ENCODE results near the gene BCL11B.

Gene BCL11B

DNA sequence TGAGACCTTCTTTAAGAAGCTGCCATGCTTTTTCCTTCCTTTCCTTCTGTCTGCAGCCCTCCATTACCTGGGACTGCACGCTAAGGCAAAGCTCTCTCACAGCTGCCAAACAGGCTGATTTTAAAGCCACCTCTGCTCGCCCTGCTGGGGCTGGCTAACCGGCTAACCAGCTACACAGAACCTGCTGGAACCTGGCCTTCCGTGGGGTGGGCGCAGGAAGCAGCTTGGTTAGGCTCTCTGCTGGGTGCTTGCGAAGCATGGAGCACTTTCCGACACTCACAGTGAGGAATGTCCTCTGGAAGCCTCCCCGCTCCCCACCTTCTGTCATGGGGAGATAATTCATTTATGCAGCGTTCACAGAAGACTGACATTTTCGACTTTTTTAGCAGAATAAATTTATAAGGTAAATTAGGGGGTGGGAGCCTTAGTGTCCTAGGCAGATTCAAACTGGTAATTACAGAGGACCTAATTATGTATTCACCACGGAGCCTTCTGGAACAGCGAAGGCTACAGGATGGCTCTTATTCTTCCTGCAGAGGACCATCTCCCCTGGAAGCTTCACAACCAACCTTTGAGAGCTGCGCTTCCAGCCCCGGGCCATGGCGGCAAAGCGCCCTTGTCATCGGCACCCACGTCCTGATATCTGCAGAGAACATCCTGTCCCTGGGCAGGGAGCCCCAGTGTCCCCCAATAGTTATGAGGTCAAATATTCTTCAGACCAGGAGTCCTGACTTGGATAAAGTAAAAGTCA, 12.4 kb upstream of the BCL11B start:
- DNase-seq, result no peak

DNA sequence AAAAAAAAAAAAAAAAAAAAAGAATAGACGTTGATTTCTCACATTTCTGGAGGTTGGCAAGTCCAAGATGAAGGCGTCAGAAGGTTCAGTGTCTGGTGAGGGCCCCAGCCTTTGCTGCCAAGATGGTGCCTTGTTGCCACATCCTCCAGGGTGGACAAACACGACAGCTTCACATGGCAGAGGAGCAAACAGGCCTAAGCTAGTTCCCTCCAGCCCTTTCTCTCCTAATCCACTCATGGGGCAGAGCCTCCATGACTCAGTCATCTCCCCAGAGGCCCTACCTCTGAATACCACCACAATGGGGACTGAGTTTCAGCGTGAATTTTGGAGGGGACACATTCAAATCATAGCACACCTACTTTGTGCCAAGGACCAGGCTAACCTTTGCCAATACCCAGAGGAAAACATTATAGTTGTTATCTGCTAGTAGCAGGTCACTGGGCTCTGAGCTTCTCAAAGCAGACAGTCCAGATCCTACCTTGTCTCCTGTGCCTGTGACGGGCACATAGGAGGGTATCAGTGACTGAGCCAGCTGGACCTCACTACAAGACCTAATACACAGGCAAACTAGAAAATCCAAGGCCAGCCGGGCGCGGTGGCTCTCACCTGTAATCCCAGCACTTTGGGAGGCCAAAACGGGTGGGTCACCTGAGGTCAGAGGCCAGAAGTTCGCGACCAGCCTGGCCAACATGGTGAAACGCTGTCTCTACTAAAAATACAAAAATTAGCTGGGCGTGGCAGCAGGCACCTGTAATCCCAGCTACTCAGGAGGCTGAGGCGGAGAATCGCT, 10.5 kb upstream of the BCL11B start:
- no peak for DNase-seq

DNA sequence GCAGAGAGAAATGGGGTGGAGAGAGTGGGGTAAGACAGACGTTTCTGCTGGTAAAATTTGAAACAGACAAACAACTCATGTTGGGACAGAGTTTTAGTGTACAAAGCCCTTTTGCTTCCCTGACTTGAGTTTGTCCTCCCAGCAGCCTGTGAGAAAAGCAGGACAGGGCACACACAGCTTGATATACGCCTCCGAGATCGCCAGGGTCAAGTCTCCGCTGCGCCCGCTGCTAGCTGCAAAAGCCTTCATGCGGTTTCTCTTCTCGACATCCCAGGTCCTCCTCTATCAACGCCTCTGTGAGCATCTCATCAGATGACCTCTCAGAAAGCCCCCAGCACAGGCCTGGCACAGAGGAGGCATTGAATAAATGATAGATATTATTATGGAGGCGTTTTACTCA, 9.4 kb upstream of the BCL11B start:
- no peak for DNase-seq

DNA sequence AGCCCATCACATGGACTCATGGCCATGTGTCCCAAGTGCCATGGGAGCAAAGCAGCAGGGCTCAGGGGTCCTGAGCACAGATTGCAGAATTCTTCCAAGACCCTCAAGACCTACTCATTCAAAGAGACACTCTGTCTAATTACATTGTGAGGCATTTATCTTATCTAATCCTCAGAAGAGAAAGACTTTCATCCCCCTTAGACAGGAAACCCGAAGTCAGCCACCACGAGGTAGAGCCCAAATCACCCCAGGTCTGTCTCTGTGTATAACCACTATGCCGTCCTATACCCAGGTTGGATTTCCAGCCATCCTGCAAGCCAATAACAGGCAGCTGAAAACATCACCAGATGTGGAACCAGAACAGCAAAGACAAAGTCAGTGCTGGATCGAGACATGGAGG, 8.9 kb upstream of the BCL11B start:
- DNase-seq, result no peak

DNA sequence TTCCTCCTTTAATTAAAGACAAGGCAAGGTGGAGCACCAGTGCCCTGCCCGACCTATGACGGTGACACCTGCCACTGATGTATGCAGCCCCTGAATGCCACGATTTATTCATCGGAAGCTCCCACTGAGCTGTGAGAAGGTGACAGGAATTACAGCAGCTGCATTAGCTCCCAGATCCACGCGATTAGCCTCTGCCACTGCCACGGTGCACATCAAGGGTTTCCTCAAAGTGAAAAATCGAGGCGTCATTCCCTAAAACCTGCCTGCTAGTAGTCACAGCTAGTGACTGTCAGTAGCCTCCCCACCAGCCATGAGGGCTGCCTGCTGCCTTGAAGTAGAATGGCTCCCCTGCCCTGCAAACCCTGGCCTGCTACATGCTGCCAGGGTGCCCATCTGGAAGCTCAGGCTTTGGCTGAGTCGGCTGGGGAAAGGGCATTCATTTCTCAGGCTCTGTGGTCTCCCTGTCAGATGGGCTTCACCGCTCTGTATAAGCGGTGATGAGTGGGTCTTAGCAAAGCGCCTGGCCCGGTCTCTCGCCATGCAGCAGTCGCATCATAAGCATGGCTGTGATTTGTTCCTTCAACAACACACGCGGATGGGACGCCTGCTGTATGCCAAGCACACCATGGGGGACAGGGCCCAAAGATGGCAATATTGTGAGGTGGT, 8.2 kb upstream of the BCL11B start:
- DNase-seq, result no peak

DNA sequence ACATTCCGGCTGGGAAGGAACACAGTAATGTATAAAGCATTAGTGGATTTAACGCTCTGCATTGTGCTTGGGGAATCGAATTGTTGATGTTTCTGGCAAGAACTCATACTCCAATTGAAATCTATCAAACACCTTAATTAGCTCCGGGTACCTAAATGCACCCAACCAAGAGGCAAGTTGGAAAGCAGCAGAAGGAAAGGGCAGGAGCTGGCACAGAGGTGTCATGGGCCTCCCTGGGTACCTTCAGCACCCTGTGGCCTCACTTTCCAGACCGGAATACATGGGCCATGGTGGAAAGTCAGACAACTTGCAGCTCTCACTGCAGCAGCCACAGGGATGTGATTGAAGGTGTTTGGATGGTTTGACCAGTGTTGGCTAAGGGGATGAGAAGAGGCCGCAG, 6.8 kb upstream of the BCL11B start:
- DNase-seq, result no peak

DNA sequence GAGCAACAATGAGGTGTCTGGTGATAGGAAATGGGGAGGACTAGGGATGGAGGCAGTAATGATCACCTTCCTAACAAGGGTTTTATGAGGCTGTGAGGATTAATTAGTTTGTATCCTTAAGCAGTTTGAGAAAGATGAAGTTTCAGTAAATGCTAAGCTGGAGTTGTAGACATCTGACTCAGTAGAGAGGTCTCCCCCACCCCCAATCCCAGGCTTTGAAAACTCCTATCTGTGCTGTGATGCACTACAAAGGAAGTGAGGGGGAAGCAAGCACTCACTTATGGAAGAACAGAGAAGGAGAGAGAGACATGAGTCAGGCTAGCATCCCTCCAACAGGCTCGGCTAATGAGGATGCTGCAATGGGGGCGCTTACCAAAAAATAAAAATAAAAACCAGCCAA, 5.5 kb upstream of the BCL11B start:
- no peak for DNase-seq

DNA sequence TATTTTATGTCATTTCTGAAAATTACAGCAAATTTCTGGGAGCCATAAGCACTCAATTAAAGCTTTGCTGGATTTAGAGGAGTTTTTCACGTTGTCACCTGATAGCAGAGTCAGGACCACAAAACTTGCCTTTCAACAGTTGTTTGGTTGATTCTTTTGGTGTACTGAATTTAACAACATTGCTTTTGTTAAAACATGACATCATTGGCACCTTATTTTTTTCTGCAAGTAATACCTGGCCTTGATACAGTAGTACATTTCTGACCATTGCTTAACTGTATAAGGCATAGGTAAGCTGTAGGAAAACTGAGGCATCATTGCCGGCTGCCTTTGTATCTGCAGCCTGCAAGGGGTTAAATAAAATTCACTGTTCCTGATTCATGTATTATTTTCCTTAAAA, 4.5 kb upstream of the BCL11B start:
- no peak for DNase-seq

DNA sequence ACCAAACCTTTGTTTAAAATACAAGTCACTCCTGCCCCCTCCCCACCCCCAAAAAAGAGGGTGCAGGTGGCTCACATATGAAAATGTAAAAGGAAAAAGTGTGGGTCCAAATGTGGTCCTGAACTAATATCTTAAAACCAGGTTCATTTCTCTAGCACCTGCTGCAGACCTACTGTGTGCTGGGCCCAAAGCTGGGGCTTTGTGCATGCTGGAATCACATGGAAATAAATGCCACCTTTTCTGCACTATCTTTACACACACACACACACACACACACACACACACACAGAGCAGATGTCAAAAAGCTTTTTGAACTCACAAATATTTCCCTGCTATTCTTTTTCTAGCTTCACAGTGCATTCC, 3.2 kb upstream of the BCL11B start:
- DNase-seq, result no peak

DNA sequence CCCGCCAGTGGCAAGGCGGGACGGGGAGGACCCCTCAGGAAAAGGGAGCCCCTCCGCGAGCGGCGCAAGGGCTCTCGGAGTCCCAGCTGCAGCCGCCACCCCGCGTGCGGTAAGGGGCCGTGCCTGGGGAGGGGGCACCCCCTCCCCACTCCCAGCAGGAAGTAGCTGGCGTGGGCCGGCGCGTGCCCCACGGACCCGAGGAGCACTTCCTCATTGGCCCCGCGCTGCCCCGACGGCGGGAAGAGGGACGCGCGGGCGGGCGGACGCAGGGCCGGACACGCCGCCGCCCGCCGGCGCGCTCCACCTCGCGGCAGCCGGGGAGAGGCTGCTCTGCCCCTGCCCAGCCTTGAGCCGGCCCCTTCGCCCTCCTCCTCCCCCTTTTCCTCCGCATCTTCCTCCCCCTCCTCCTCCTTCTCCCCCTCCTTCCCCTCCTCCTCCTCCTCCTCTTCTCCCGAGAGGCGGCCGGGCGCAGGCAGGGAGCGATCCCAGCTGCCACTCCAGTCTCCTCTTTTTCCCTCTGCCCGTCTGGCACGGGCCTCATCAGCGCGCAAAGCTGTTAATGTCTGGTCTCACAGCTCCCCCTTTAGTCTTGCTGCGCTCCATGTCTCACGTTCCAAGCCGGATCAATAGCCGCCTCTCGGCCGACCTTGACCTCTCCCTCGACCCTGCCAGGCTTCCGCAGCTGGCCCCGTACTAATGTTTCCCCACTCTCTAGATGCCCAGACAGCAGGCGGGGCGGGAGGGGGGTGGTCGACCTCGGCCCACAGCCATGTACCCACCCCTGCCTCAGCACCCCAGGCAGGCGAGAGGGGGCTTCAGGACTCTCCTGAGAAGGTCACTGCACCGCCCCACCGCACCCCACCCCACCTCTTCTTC, 2.6 kb upstream of the BCL11B start:
- peak; percentile 68 to 72 for DNase-seq

DNA sequence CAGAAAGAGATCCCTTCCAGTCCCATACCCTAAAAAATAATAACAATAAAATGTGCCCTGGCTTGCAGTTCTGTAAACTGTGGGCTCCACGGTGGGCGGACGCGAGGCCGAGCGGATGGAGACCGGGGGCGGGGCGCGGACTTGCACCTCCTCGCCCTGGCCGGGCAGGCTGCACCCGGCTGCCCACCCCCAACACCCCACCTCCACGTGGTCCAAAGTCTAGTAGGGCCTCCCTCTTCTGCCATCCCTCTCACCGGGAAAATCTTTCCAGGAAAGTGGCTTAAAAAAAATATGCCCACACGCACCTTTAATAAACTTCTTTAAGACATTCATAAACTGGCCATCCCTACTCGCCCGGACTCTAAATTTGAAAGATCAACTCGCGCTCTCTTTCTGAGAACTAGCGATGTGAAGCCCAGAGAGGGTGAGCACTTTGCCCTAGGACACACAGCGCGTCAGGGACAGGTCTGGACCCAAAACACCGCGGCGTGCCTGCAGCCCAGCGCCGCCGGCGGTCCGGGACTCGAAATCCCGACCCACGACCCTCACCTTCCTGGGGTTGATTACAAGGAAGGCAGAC, 1.9 kb upstream of the BCL11B start:
- no peak for DNase-seq

DNA sequence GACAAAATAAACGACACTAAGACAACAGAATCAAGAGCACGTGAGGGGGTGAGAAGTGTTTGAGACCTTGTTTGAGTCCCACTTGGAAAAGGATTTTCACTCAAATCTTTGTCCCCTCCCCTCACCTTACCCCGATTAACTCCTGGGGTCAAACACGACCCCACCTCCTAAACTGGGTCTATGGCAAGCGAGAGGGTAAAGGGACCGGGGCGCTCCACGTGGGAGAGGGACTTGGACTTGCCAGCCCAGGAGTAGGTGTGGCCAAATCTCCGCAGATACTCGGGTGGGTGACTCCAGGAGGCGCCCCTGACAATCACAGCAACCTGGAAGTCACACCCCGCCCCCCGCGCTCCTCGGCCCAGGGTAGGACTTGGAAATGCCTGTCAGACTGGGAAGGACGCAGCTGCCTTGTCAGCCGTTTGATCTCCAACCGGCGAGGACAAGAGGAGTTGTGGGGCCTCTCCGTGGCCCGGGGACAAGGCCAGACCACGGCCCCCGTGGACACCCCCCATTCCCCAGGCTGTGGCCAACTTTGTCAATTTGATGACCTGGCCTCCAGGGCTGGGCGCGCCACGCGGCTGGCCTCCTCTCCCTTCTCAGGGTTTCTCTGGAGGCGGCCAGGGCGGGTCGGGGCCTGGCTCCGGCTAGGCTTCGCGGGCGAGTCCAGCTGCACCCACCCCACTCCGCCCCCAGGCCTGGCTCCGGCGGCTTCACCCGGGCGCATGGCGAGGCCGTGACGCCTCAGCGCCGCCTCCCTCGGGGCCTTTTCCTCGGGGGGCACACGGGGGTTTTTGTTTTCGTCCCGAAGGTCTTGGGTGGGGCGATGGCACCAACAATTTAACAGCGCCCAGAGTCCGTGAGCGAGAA, 1.1 kb upstream of the BCL11B start:
- peak in 1 of 2 experiments; percentile 11 for DNase-seq

DNA sequence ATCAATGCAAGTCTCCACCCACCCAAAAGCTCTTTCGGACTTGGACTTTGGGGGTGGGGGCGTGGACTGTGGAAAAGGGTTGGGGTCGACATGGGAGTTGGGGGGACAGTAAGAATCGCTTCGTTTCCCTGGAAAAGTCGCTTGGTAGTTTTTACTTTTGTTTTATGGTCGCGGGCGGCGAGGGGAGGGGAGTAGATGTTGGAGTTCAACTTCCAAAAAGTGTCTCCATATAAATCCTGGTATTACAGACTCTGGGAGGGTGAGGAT, 568 bp upstream of the BCL11B start:
- DNase-seq, result no peak

DNA sequence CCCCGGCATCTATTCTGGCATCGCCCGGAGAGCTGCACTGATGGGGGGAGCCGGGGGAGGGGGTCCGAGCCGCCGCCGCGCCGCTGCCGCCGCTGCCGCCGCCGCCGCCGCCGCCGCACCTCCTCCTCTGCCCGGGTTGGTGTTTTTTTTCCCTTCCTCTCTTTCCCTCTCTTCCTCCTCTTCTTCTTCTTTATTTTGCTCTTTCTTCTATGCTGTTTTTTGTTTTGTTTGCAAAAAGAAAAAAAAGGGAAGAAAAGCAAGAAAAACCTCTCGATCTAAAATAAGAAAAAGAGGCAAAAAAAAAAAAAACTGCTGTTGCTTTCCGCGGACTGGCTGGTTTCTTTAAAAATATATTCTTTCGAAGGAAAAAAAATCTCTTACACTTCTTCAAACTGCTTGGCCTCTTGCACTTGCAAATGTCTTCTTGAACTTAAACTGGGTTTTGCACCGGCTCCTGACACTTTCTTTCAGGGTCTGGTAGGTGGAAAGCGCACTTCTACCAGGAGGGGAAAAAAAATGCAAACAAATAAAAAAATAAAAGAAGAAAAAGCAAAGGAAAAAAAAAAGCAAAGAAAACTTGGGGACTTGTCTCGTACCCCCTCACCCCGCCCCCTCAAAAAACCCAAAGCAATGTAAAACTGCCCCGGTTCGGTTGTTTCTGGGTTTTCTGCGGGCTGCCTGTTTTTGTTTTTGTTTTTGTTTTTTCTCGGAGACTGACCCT, 616 bp downstream of the BCL11B start:
- no peak for DNase-seq

DNA sequence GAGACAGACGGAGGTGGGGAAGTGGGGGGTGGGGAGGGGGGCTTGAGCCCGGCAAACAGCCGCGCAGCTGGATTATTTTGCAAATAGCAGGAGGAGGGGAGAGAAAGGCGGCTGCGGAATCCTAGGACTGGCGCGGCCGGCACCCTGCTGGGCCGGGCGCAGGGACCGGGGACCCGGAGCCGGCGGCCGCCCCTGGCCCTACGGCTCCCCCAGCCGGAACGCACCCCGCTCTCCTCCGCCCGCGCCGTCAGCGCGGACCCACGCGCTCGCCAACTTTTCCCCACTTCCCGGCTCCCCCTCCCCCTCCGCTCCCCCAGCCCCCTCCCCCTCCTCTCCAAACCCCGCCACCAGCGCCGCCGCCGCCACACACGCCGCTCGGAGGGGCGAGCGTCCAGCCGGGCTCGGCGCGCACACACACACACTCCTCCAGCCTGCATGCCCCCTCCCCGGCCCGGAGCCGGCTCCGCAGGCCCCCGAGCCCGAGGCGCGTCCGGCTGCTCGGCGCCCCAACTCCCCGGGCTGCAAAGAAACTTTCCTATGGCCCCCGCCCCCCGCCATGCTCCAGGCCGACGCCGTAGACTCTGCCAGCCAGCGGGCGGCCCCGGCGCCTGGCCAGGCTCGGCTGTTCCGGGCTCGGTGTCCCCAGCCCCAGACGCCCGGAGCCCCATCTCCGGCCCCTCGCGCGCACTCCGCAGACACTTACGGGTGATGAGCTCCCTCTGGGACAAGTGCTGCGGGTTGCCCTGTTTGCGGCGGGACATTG, 1.4 kb downstream of the BCL11B start:
- no peak for DNase-seq

DNA sequence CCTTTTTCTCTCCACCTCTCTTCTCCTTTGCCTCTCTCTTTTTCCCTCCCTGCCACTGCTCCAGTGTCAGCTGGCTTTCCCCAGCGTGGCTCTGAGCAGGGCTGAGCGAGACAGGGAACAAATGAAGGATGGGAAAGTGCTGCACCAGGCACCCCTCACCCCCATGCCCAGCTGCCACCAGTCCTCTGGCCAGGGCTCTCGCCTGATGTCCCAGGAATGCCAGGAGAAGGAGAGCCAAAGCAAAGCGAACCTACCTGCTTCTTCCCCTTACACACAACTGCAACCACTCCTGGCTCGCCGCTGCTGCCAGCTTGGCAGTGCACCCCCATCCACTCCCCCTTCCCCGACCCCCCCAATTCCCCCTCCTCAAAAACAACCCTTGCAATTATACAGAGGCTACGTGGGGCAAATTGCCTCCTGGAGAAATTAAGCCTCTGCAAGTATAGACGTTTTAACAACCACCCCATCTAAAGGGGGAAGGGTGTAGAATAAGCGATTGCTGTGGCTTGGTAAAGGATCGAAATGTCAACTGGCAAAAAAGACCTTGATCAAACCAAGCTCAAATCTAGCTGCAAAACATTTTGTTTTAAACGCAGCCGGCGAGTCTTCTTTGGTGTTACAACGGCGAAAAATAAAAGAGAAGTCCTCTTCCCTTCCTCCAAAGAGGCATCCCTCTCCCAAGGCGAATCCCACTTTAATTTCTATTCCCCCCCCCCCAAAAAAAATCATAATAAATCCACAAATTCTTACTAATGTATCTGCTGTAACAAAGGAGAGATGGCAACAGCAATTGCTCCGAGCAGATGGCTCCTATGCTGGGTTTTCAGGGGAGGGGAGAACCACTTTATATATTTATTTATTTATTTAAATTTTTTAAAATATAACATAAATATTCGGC, 2.9 kb downstream of the BCL11B start:
- no peak for DNase-seq

DNA sequence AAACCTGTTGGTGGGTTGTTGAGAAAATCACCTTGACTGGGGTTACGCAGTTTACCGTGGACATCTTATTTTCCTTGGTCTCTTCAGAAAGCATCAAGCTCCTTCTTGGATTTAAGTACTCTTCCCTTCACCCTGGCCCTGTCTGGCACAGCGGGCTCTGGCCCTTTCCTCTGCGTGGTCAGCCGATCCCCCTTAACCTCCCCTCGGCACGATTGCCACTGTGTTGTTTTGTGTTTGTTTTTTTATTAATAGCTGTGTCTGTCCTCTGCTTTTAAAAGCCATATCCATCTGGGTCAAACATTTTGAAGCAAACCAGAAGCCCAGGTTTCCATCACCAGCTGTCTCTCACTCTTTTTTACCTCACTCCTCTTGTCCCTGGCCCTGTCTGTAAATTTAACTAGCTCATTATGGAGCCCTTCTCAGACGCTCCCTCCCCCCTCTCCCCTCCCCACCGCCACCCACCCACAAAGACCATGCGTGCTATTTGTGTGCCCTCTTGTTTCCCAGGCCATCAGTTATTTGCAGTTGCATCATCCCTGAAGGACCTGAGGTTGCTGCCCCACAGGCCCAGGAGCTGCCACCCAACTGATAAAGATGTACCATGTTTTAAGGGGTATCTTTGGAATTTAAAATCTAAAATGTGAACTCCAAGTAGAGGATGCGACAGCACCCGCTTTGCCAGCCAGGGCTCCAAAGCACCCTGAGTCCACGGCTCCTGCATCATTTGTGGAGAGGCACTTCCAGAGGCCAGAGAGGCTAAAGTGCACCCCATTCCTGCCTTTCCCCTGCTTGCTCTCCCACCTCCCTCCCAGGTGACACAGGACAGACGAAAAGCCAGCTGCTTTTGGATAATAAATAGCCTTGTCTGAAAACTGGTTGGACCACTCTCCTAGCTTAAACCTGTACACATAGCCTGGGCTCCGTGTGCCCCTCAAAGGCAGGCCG, 3.9 kb downstream of the BCL11B start:
- no peak for DNase-seq

DNA sequence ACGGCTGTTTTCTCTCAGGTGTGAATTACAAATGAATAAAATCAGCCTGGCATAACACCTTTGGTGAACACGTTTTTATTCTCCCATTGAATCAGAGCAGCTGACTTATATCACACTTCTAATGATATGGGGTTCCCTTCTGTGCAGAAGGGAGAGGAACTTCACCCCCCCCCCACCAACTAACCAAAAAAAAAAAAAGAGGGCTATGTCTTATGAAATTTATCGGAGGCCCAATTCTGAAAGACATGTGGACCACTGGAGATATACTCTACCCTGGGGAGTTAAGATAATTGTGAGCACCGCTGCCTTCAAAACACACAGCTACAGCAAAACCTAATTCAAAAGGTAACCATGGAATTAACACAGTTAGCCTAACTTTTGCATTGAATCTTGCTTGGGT, 4.6 kb downstream of the BCL11B start:
- DNase-seq, result no peak
